PC-3 (cell line): Measurements from ENCODE around the gene MPV17L2.

Source experiments
- CTCF ChIP-seq: fragments of 300-600 bp; sonication (generic); conservative IDR thresholded peaks from 2 replicates; pipeline ENCODE4 v1.5.1; 2017; ENCODE audit warnings: antibody characterized with exemption, low read depth, mild to moderate bottlenecking, low read length
- EZH2 ChIP-seq: fragments of 300-600 bp; sonication (generic); IDR thresholded peaks from one replicate; pipeline ENCODE4 v1.6.1; 2017; ENCODE audit warnings: antibody characterized with exemption, mild to moderate bottlenecking, low read length; ENCODE audit not compliant: unreplicated experiment
- EZH2phosphoT487 ChIP-seq: fragments of 300-600 bp; sonication (generic); IDR thresholded peaks from 2 replicates; pipeline ENCODE4 v1.6.1; 2018; ENCODE audit warnings: mild to moderate bottlenecking, antibody characterized with exemption, low read length, borderline replicate concordance

GRCh38 chr19:18229474-18229873 is 36.5 kb downstream of the MPV17L2 start:
- TF ChIP-seq CTCF: peak; percentile 54
- no peak for TF ChIP-seq EZH2phosphoT487
- no peak for TF ChIP-seq EZH2
